GM12878 (cell line): ENCODE measurements around the gene SIL1. TPM values are rescaled to one million over a fixed set of nuclear protein-coding genes. Genes with fewer than 3 reads are reported as not detected.

Experiments used
- ATAC-seq: fragments of 200-7000 bp; cut with Tn5 transposase; 3 replicates; pipeline ENCODE4 v1.9.1; 2020; ENCODE audit warnings: mild to moderate bottlenecking, moderate library complexity
- BruUV-seq: library from RNA; stranded (reverse); fragments of 400-500 nt; replicated peaks from 2 replicates; lab custom pipeline; 2021; lab: Mats Ljungman, UMichigan
- CTCF ChIA-PET: fragments of 300-600 bp; sonication (Branson Sonifier 250); formaldehyde crosslinking; extraction: SDS; loops from one replicate; lab custom pipeline; 2021; ENCODE audit warnings: inconsistent platforms; lab: Yijun Ruan, JAX
- POLR2A ChIA-PET: fragments of 350-600 bp; formaldehyde crosslinking; extraction: SDS; loops from one replicate; lab custom pipeline; 2021; ENCODE audit warnings: inconsistent platforms; lab: Charles Lee
- RAD21 ChIA-PET: fragments of 300-600 bp; sonication (Branson Sonifier 250); formaldehyde crosslinking; loops from one replicate; lab custom pipeline; 2023; ENCODE audit warnings: antibody characterized with exemption; ENCODE audit not compliant: unreplicated experiment; lab: Charles Lee
- SMC1A ChIA-PET: fragments of 300-600 bp; sonication (Branson Sonifier 250); formaldehyde crosslinking; loops from one replicate; lab custom pipeline; 2023; ENCODE audit not compliant: unreplicated experiment, uncharacterized antibody; lab: Charles Lee
- DNase-seq: peaks from one replicate; pipeline ENCODE4 v3.0.0-alpha.2; 2011; ENCODE audit warnings: low read depth, low spot score
- FAIRE-seq: peaks from 3 replicates; lab custom pipeline; 2011; peaks lifted over from hg19 to GRCh38; lab: Jason Lieb, UNC
- H2AFZ ChIP-seq: 2 replicates; pipeline ENCODE4 v1.6.0; 2011; ENCODE audit warnings: low read depth, low read length, control low read depth; ENCODE audit not compliant: control insufficient read depth
- H3K27ac ChIP-seq: 2 replicates; pipeline ENCODE4 v1.5.1; 2011; ENCODE audit warnings: control low read depth; ENCODE audit not compliant: control insufficient read depth, insufficient read depth
- H3K27me3 ChIP-seq, 2 experiments: replicated peaks in 1 of 2; 2 replicates each; pipeline versions ENCODE4 v1.6.0 to v1.6.1; 2011; ENCODE audit warnings: low read length in 1 of 2; ENCODE audit not compliant: control insufficient read depth in 2 of 2, insufficient read depth in 2 of 2
- H3K36me3 ChIP-seq, 2 experiments: 2 replicates each; pipeline ENCODE4 v1.5.1; 2011; ENCODE audit warnings: low read length in 1 of 2; ENCODE audit not compliant: control insufficient read depth in 2 of 2, insufficient read depth in 2 of 2
- H3K4me1 ChIP-seq: 2 replicates; pipeline ENCODE4 v1.6.1; 2011; ENCODE audit warnings: mild to moderate bottlenecking, low read length, moderate library complexity, mixed read lengths; ENCODE audit not compliant: control insufficient read depth, insufficient read depth
- H3K4me2 ChIP-seq: 2 replicates; pipeline ENCODE4 v1.6.0; 2011; ENCODE audit warnings: control low read depth; ENCODE audit not compliant: control insufficient read depth, insufficient read depth
- H3K4me3 ChIP-seq: fragments of 200-600 bp; sonication (generic); 2 replicates; pipeline ENCODE4 v1.5.1; 2016
- H3K79me2 ChIP-seq: 2 replicates; pipeline ENCODE4 v1.6.0; 2011; ENCODE audit warnings: low read length; ENCODE audit not compliant: control insufficient read depth, insufficient read depth
- H3K9ac ChIP-seq: 2 replicates; pipeline ENCODE4 v1.8.0; 2011; ENCODE audit warnings: low read length, control low read depth, mixed read lengths; ENCODE audit not compliant: control insufficient read depth, insufficient read depth
- H3K9me3 ChIP-seq: replicated peaks from 3 replicates; pipeline ENCODE4 v1.5.1; 2011; ENCODE audit warnings: mild to moderate bottlenecking, low read length; ENCODE audit not compliant: control insufficient read depth, insufficient read depth
- H4K20me1 ChIP-seq: 2 replicates; pipeline ENCODE4 v1.6.0; 2011; ENCODE audit not compliant: control insufficient read depth, insufficient read depth
- BCL11A ChIP-seq: IDR thresholded peaks from 2 replicates; pipeline ENCODE4 v1.6.1; 2011; ENCODE audit warnings: low read depth, low read length
- BCLAF1 ChIP-seq: fragments of 450-650 bp; IDR thresholded peaks from 2 replicates; pipeline ENCODE4 v1.6.1; 2017; ENCODE audit warnings: antibody characterized with exemption, mild to moderate bottlenecking, moderate library complexity
- CBFB ChIP-seq: IDR thresholded peaks from 2 replicates; pipeline ENCODE4 v1.6.1; 2016; ENCODE audit warnings: antibody characterized with exemption, low read depth
- ETV6 ChIP-seq, 2 experiments: fragments of 450-650 bp in 1 of 2; IDR thresholded peaks in 1 of 2; conservative IDR thresholded peaks in 1 of 2; 2 replicates each; pipeline ENCODE4 v1.6.1; 2014; ENCODE audit warnings: antibody characterized with exemption in 1 of 2, borderline replicate concordance in 1 of 2, low read depth in 1 of 2, mild to moderate bottlenecking in 1 of 2, moderate library complexity in 1 of 2
- IKZF1 ChIP-seq: fragments of 450-650 bp; conservative IDR thresholded peaks from 2 replicates; pipeline ENCODE4 v1.6.1; 2017; ENCODE audit warnings: antibody characterized with exemption, mild to moderate bottlenecking
- KLF5 ChIP-seq: fragments of 450-650 bp; IDR thresholded peaks from 2 replicates; pipeline ENCODE4 v1.6.1; 2014; ENCODE audit warnings: mild to moderate bottlenecking; ENCODE audit not compliant: partially characterized antibody
- NKRF ChIP-seq: fragments of 450-650 bp; conservative IDR thresholded peaks from 2 replicates; pipeline ENCODE4 v1.6.1; 2017; ENCODE audit warnings: mild to moderate bottlenecking, moderate library complexity
- PBX3 ChIP-seq: IDR thresholded peaks from 2 replicates; pipeline ENCODE4 v1.6.1; 2011; ENCODE audit warnings: mild to moderate bottlenecking, low read depth, low read length, moderate library complexity; ENCODE audit not compliant: insufficient replicate concordance
- RELA ChIP-seq: fragments of 450-650 bp; IDR thresholded peaks from 2 replicates; pipeline ENCODE4 v1.8.0; 2014; ENCODE audit warnings: borderline replicate concordance; ENCODE audit not compliant: partially characterized antibody
- USF2 ChIP-seq: IDR thresholded peaks from 2 replicates; pipeline ENCODE4 v1.6.1; 2011; ENCODE audit warnings: low read depth, low read length, improper control_type of control experiment, borderline replicate concordance
- ZBTB4 ChIP-seq: fragments of 450-650 bp; formaldehyde crosslinking; IDR thresholded peaks from 2 replicates; pipeline ENCODE4 v1.4.0; 2022; ENCODE audit warnings: mild to moderate bottlenecking, moderate library complexity
- ZNF217 ChIP-seq: fragments of 450-650 bp; IDR thresholded peaks from 2 replicates; pipeline ENCODE4 v1.6.1; 2017; ENCODE audit warnings: antibody characterized with exemption, mild to moderate bottlenecking
- ZNF622 ChIP-seq: fragments of 450-650 bp; IDR thresholded peaks from 2 replicates; pipeline ENCODE4 v1.6.1; 2017; ENCODE audit warnings: mild to moderate bottlenecking, inconsistent platforms
- ZSCAN29 ChIP-seq: fragments of 450-650 bp; IDR thresholded peaks from 2 replicates; pipeline ENCODE4 v1.6.1; 2017; ENCODE audit warnings: mild to moderate bottlenecking, moderate library complexity
- ZZZ3 ChIP-seq: IDR thresholded peaks from 2 replicates; pipeline ENCODE4 v1.6.1; 2011; ENCODE audit warnings: low read depth; ENCODE audit not compliant: control insufficient read depth, insufficient read length
- WGBS: methylation state at CpG from one replicate; pipeline ENCODE4 v1.1.6; 2016; ENCODE audit warnings: low lambda C conversion rate; ENCODE audit not compliant: insufficient replicate concordance, insufficient coverage; ENCODE audit errors: missing lambda C conversion rate; 5-methylcytosine and 5-hydroxymethylcytosine counted together
- in situ Hi-C: fragments of 300-500 bp; cut with MboI; formaldehyde crosslinking; loops from 9 replicates; pipeline ENCODE4 v1.14.3; 2018; ENCODE audit warnings: mixed read lengths
- intact Hi-C: fragments of 100-400 bp; cut with micrococcal nuclease; formaldehyde crosslinking; loops from one replicate; pipeline ENCODE4 v1.14.2; 2022; ENCODE audit not compliant: unreplicated experiment
- polyA plus RNA-seq, 11 experiments: library from polyadenylated mRNA; depleted of rRNA in 4 of 11; unstranded in 6 of 11; stranded (reverse) in 5 of 11; fragments of >200 nt; fragmentation: Nextera tagmentation in 4 of 11; fragmentation: Illumina TruSeq in 1 of 11; extraction: Ambion mirVana in 4 of 11; extraction: Trizol in 1 of 11; gene quantifications; 1 replicate in 1 of 11; 2 replicates in 10 of 11; pipeline versions ENCODE4 v1.2.1 to v1.2.3, GENCODE V29; 2011 to 2016; ENCODE audit warnings: inconsistent platforms in 2 of 11, missing spikeins in 2 of 11, low read depth in 1 of 11
- total RNA-seq, 4 experiments: library from RNA; depleted of rRNA in 3 of 4; stranded (reverse); fragments of >200 nt in 3 of 4; fragmentation: Illumina TruSeq in 1 of 4; extraction: Trizol in 1 of 4; gene quantifications; 2 replicates each; pipeline versions ENCODE4 v1.2.1 to v1.2.3, GENCODE V29; 2013 to 2021

Gene SIL1
- total and polyA plus RNA-seq, 10 of the 15 experiments (the other 5 are each of a cell fraction or from before 2014, with no cell fraction given) = 4.1 to 49.8 (median 29.4) TPM

- no peak overlapping the region for H3K4me3 ChIP-seq
- H3K79me2 ChIP-seq = no peaks in the 10 kb centered on the region
- no peaks in the 10 kb centered on the region for H3K27me3 ChIP-seq
- H2AFZ ChIP-seq = no peak overlapping the region
- no TSS peak for BruUV-seq
- POLR2A ChIA-PET = no interaction called here
- TF ChIP-seq KLF5 (no peak), BCLAF1 (no peak), NKRF (no peak), ZBTB4 (CRISPR knock-in tag) (no peak), BCL11A (no peak), ETV6 (conservative IDR thresholded peaks at IDR 0.05 in 1 of 2, IDR thresholded peaks at IDR 0.05 in 1 of 2; ENCODE audit: borderline replicate concordance in 1 of 2, low read depth in 1 of 2) (no peak), CBFB (no peak), IKZF1 (no peak), ZNF217 (no peak), ZNF622 (no peak), RELA (no peak), ZZZ3 (no peak), ZSCAN29 (no peak), PBX3 (no peak), USF2 (no peak)
- SMC1A ChIA-PET = no interaction called here
- 0 out of 4 replicates have a peak, but pooled peaks cover 0 to 2% of the 10 kb centered on the region in 2 experiments for H3K36me3 ChIP-seq
- no peaks in the 10 kb centered on the region for H4K20me1 ChIP-seq
- H3K27ac ChIP-seq = no peak overlapping the region
- H3K9ac ChIP-seq = no peak overlapping the region
- no peaks in the 10 kb centered on the region for H3K9me3 ChIP-seq
- no peak for DNase-seq
- RAD21 ChIA-PET = no interaction called here
- H3K4me1 ChIP-seq = no peaks in the 10 kb centered on the region
- no peak for FAIRE-seq
- in situ Hi-C loops (no loop called here), intact Hi-C loops (no loop called here)
- H3K4me2 ChIP-seq = no peak overlapping the region
- ATAC-seq = no peak
- whole genome bisulfite sequencing = 95% methylated on average over 1 of the region's 1 CpG
- CTCF ChIA-PET = no interaction called here
These were observed 148.4 kb downstream of the SIL1 start for GRCh38 chr5:139049780-139050179.
